Stomach (tissue), 9 donors: ENCODE data around the gene PARP11. TPM values are rescaled to one million over a fixed set of nuclear protein-coding genes. Genes with fewer than 3 reads are reported as not detected.

Experiments
- DNase-seq, 2 donors: peaks; one replicate each; pipeline versions ENCODE4 v3.0.0 to v3.0.0-alpha.2; 2013 to 2019
- H3K27ac ChIP-seq, 5 donors: fragments of 200-600 bp in 4 of 5; sonication (generic) in 4 of 5; one replicate each; pipeline ENCODE4 v1.5.1; 2013 to 2019; ENCODE audit warnings: mild to moderate bottlenecking in 1 of 5, moderate library complexity in 1 of 5
- H3K27me3 ChIP-seq, 3 donors: fragments of 200-600 bp; sonication (generic); one replicate each; pipeline ENCODE4 v1.5.1; 2017 to 2019; ENCODE audit warnings: mixed run types in 1 of 3
- H3K36me3 ChIP-seq, 4 donors: fragments of 200-600 bp; sonication (generic); 1 replicate in 3 of 4; 2 replicates in 1 of 4; pipeline ENCODE4 v1.5.1; 2016 to 2019
- H3K4me1 ChIP-seq, 4 donors: fragments of 200-600 bp; sonication (generic); one replicate each; pipeline ENCODE4 v1.5.1; 2016 to 2019
- H3K4me3 ChIP-seq, 4 donors: fragments of 200-600 bp; sonication (generic) in 3 of 4; one replicate each; pipeline ENCODE4 v1.5.1; 2016 to 2019; ENCODE audit warnings: mild to moderate bottlenecking in 1 of 4
- H3K9me3 ChIP-seq, 4 donors: fragments of 200-600 bp; sonication (generic); one replicate each; pipeline ENCODE4 v1.5.1; 2016 to 2019
- EP300 ChIP-seq: sonication (generic); formaldehyde crosslinking; IDR thresholded peaks from one replicate; pipeline ENCODE4 v1.6.1; 2017; ENCODE audit warnings: antibody characterized with exemption
- POLR2A ChIP-seq, 4 donors: fragments of 450-650 bp; IDR thresholded peaks; one replicate each; pipeline ENCODE4 v1.6.1; 2016; ENCODE audit warnings: antibody characterized with exemption in 4 of 4, control low read depth in 2 of 4, mild to moderate bottlenecking in 1 of 4, moderate library complexity in 1 of 4
- POLR2AphosphoS5 ChIP-seq, 3 donors: sonication (generic); formaldehyde crosslinking; IDR thresholded peaks; one replicate each; pipeline ENCODE4 v1.6.1; 2016; ENCODE audit warnings: antibody characterized with exemption in 3 of 3
- WGBS, 5 donors: extraction: QIAGEN DNeasy Blood & Tissue Kit in 3 of 5; methylation state at CpG; one replicate each; pipeline versions ENCODE4 v1.1.5 to v1.1.7; 2013 to 2018; 5-methylcytosine and 5-hydroxymethylcytosine counted together
- intact Hi-C: fragments of 100-400 bp; cut with DNase I; formaldehyde crosslinking; loops from one replicate; pipeline ENCODE4 v1.15.1; 2023; ENCODE audit warnings: low total_unique reads
- polyA plus RNA-seq, 3 donors: library from polyadenylated mRNA; stranded (reverse); fragments of 200-250 nt; gene quantifications; one replicate each; pipeline ENCODE4 v1.2.3, GENCODE V29; 2013
- total RNA-seq, 5 donors: library from RNA; depleted of rRNA; stranded (reverse); fragments of >200 nt; gene quantifications; one replicate each; pipeline versions ENCODE4 v1.1.0 to v1.2.3, GENCODE V29; 2014 to 2016
- TF ChIP-seq, protein P1 (sequence below), 7 experiments: fragments of 450-650 bp in 4 of 7; fragments of 200-600 bp in 3 of 7; sonication (generic) in 3 of 7; IDR thresholded peaks; one replicate each; pipeline ENCODE4 v1.5.1; 2016 to 2019; ENCODE audit warnings: antibody characterized with exemption in 7 of 7, control low read depth in 2 of 7, mild to moderate bottlenecking in 1 of 7
- donor health status: healthy with polysubstance abuse.
- donor health status: Bipolar disorder and iron deficiency.
- donor health status: healthy.

PARP11 gene
- total and polyA plus RNA-seq, 8 donors = 1.4 to 8.1 (median 3.7) TPM

DNA sequence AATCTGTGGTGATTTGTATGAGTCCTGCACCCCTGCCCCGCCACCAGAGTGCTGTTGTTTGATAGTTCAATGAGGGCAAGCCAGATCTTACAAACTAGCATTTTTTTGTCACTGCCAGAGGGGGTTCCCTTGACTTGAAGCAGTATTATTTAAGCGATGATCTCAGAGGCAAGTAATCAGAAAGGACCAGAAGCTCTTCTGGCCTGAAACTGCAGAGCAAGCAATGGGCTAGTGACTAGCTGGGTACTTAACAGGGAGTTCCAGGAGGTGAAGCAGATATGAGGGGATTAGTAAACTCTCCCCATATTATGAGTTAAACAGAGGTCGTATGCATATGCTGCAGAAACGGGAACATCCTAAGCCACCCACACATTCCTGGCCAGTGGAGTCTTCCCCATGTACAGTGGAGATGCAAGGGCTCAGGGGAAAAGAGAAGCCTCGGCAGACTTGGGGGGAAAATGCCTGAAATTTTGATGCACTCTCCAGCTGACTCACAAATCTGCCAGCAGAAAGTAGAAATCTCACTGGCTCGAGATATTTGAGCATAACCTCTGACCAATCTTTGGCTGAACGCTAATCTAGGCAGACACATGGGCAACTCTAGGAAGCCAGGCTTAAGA, 112.0 kb downstream of the PARP11 start:
- Histone ChIP-seq H3K9me3 (no peaks in the 10 kb centered on the region), H3K36me3 (no peaks in the 10 kb centered on the region), H3K4me1 (peaks cover 0 to 15% (median 12%) of the 10 kb centered on the region in 4 donors), H3K4me3 (no peak overlapping the region), H3K27ac (no peak overlapping the region), H3K27me3 (no peaks in the 10 kb centered on the region)
- 60 to 76% (median 67%) methylated on average over 6 to 7 of the region's 7 CpGs for WGBS, 5 donors
- intact Hi-C loops = no loop called here
- no peak for TF ChIP-seq EP300
- no peak for TF ChIP-seq POLR2AphosphoS5 (IDR thresholded peaks at IDR 0.05)
- TF ChIP-seq, protein P1, sequence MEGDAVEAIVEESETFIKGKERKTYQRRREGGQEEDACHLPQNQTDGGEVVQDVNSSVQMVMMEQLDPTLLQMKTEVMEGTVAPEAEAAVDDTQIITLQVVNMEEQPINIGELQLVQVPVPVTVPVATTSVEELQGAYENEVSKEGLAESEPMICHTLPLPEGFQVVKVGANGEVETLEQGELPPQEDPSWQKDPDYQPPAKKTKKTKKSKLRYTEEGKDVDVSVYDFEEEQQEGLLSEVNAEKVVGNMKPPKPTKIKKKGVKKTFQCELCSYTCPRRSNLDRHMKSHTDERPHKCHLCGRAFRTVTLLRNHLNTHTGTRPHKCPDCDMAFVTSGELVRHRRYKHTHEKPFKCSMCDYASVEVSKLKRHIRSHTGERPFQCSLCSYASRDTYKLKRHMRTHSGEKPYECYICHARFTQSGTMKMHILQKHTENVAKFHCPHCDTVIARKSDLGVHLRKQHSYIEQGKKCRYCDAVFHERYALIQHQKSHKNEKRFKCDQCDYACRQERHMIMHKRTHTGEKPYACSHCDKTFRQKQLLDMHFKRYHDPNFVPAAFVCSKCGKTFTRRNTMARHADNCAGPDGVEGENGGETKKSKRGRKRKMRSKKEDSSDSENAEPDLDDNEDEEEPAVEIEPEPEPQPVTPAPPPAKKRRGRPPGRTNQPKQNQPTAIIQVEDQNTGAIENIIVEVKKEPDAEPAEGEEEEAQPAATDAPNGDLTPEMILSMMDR (IDR thresholded peaks at IDR 0.05) = no peak
- TF ChIP-seq POLR2A (IDR thresholded peaks at IDR 0.05) = no peak
- no peak for DNase-seq

GRCh38 chr12:3759878-3760277, 113.3 kb downstream of the PARP11 start:
- DNase-seq = no peak
- Histone ChIP-seq H3K4me1 (peaks cover 0 to 21% (median 12%) of the 10 kb centered on the region in 4 donors), H3K9me3 (no peaks in the 10 kb centered on the region), H3K27ac (no peak overlapping the region), H3K4me3 (no peak overlapping the region), H3K36me3 (no peaks in the 10 kb centered on the region), H3K27me3 (no peaks in the 10 kb centered on the region)
- intact Hi-C loops = no loop called here
- TF ChIP-seq EP300 (no peak), POLR2AphosphoS5 (IDR thresholded peaks at IDR 0.05) (no peak), POLR2A (IDR thresholded peaks at IDR 0.05) (no peak)
- TF ChIP-seq, protein P1 (IDR thresholded peaks at IDR 0.05) = no peak
- WGBS, 5 donors = 41 to 67% (median 48%) methylated on average over 2 of the region's 2 CpGs

Other genes starting within 250 kb of the PARP11 start
- gene CRACR2A, start 120.3 kb downstream of the PARP11 start, total RNA-seq = 10 to 100 TPM in 1 of 5 donors, 1 to 10 TPM in 4; 1.8 to 66.6 (median 5.7) TPM
- gene CRACR2A, start 120.3 kb downstream of the PARP11 start, polyA plus RNA-seq = 1 to 10 TPM in 1 of 3 donors, under 1 TPM in 2; 0.15 to 1.4 (median 0.75) TPM